Activated naive CD8-positive, alpha-beta T cell treated with anti-CD3 and anti-CD28 coated beads for 36 hours (primary cell): ENCODE measurements around the gene ANKRD44. TPM values are rescaled to one million over a fixed set of nuclear protein-coding genes. Genes with fewer than 3 reads are reported as not detected.

Experiments used
- DNase-seq: peaks from one replicate; pipeline ENCODE4 v3.0.0; 2021
- H3K27ac Mint-ChIP-seq: one replicate; pipeline ENCODE4 v1.8.0; 2022; ENCODE audit warnings: mild to moderate bottlenecking, moderate library complexity, mixed read lengths
- H3K27me3 Mint-ChIP-seq: one replicate; pipeline ENCODE4 v1.8.0; 2022; ENCODE audit warnings: mild to moderate bottlenecking, mixed read lengths
- H3K36me3 Mint-ChIP-seq: one replicate; pipeline ENCODE4 v1.8.0; 2021; ENCODE audit warnings: mild to moderate bottlenecking, mixed read lengths
- H3K4me1 Mint-ChIP-seq: one replicate; pipeline ENCODE4 v1.8.0; 2021; ENCODE audit warnings: mixed read lengths
- H3K4me3 Mint-ChIP-seq: one replicate; pipeline ENCODE4 v1.8.0; 2022; ENCODE audit warnings: mild to moderate bottlenecking, moderate library complexity, mixed read lengths
- H3K9me3 Mint-ChIP-seq: one replicate; pipeline ENCODE4 v1.8.0; 2022; ENCODE audit warnings: mixed read lengths
- total RNA-seq, 2 experiments: library from RNA; stranded (reverse); gene quantifications; one replicate each; pipeline ENCODE4 v1.2.3, GENCODE V29; 2021

Gene ANKRD44
- total RNA-seq, 2 experiments from 2014 or later: 118 to 121 TPM

- H3K27ac Mint-ChIP-seq: peak overlapping the region; percentile 73
- peaks cover 77% of the 10 kb centered on the region for H3K4me1 Mint-ChIP-seq
- H3K27me3 Mint-ChIP-seq: no peaks in the 10 kb centered on the region
- no peak for DNase-seq
- peaks cover 2% of the 10 kb centered on the region for H3K9me3 Mint-ChIP-seq
- H3K36me3 Mint-ChIP-seq: peaks cover 28% of the 10 kb centered on the region
- peak overlapping the region; percentile 49 for H3K4me3 Mint-ChIP-seq
Measured at GRCh38 chr2:197191177-197191939, 119.2 kb downstream of the ANKRD44 start.

- H3K36me3 Mint-ChIP-seq: peaks cover 40% of the 10 kb centered on the region
- no peak for DNase-seq
- H3K27me3 Mint-ChIP-seq: no peaks in the 10 kb centered on the region
- peaks cover 2% of the 10 kb centered on the region for H3K9me3 Mint-ChIP-seq
- H3K27ac Mint-ChIP-seq: no peak overlapping the region
- H3K4me1 Mint-ChIP-seq: peaks cover 77% of the 10 kb centered on the region
- no peak overlapping the region for H3K4me3 Mint-ChIP-seq
Measured at GRCh38 chr2:197190100-197190432, 120.5 kb downstream of the ANKRD44 start.

GRCh38 chr2:197189426-197190099 lies 121.0 kb downstream of the ANKRD44 start:
- no peak for DNase-seq
- peaks cover 40% of the 10 kb centered on the region for H3K36me3 Mint-ChIP-seq
- no peaks in the 10 kb centered on the region for H3K9me3 Mint-ChIP-seq
- H3K4me3 Mint-ChIP-seq: peak overlapping the region; percentile 20
- H3K27me3 Mint-ChIP-seq: no peaks in the 10 kb centered on the region
- peaks cover 74% of the 10 kb centered on the region for H3K4me1 Mint-ChIP-seq
- peak overlapping the region; percentile 72 for H3K27ac Mint-ChIP-seq

- H3K4me3 Mint-ChIP-seq: no peak overlapping the region
- peak overlapping the region; percentile 22 for H3K27ac Mint-ChIP-seq
- H3K4me1 Mint-ChIP-seq: peaks cover 72% of the 10 kb centered on the region
- H3K36me3 Mint-ChIP-seq: peaks cover 68% of the 10 kb centered on the region
- H3K27me3 Mint-ChIP-seq: no peaks in the 10 kb centered on the region
- no peak for DNase-seq
- H3K9me3 Mint-ChIP-seq: no peaks in the 10 kb centered on the region
Measured at GRCh38 chr2:197185676-197186075, 124.9 kb downstream of the ANKRD44 start.

GRCh38 chr2:197184959-197185586 lies 125.5 kb downstream of the ANKRD44 start:
- no peak for DNase-seq
- Mint-ChIP-seq H3K4me1 (peaks cover 72% of the 10 kb centered on the region), H3K9me3 (no peaks in the 10 kb centered on the region), H3K4me3 (no peak overlapping the region), H3K36me3 (peaks cover 71% of the 10 kb centered on the region), H3K27ac (peak overlapping the region; percentile 77), H3K27me3 (no peaks in the 10 kb centered on the region)

GRCh38 chr2:197183355-197183754 lies 127.2 kb downstream of the ANKRD44 start:
- H3K4me1 Mint-ChIP-seq: peaks cover 70% of the 10 kb centered on the region
- no peak for DNase-seq
- peaks cover 79% of the 10 kb centered on the region for H3K36me3 Mint-ChIP-seq
- no peaks in the 10 kb centered on the region for H3K27me3 Mint-ChIP-seq
- H3K27ac Mint-ChIP-seq: peak overlapping the region; percentile 21
- H3K4me3 Mint-ChIP-seq: no peak overlapping the region
- H3K9me3 Mint-ChIP-seq: no peaks in the 10 kb centered on the region

GRCh38 chr2:197182668-197183067 lies 127.9 kb downstream of the ANKRD44 start:
- no peak for DNase-seq
- H3K27me3 Mint-ChIP-seq: no peaks in the 10 kb centered on the region
- H3K27ac Mint-ChIP-seq: peak overlapping the region; percentile 4
- H3K36me3 Mint-ChIP-seq: peaks cover 73% of the 10 kb centered on the region
- H3K4me3 Mint-ChIP-seq: no peak overlapping the region
- H3K4me1 Mint-ChIP-seq: peaks cover 63% of the 10 kb centered on the region
- H3K9me3 Mint-ChIP-seq: no peaks in the 10 kb centered on the region

GRCh38 chr2:197181491-197181890 lies 129.1 kb downstream of the ANKRD44 start:
- Mint-ChIP-seq H3K4me1 (peaks cover 59% of the 10 kb centered on the region), H3K36me3 (peaks cover 67% of the 10 kb centered on the region), H3K9me3 (no peaks in the 10 kb centered on the region), H3K27me3 (no peaks in the 10 kb centered on the region), H3K27ac (peak overlapping the region; percentile 5), H3K4me3 (no peak overlapping the region)
- no peak for DNase-seq

GRCh38 chr2:197179744-197180498 lies 130.7 kb downstream of the ANKRD44 start:
- Mint-ChIP-seq H3K4me1 (peaks cover 59% of the 10 kb centered on the region), H3K27me3 (no peaks in the 10 kb centered on the region), H3K4me3 (no peak overlapping the region), H3K36me3 (peaks cover 60% of the 10 kb centered on the region), H3K9me3 (no peaks in the 10 kb centered on the region), H3K27ac (peak overlapping the region; percentile 67)
- DNase-seq: no peak

GRCh38 chr2:197176522-197176921 lies 134.1 kb downstream of the ANKRD44 start:
- no peaks in the 10 kb centered on the region for H3K9me3 Mint-ChIP-seq
- H3K27ac Mint-ChIP-seq: no peak overlapping the region
- peaks cover 50% of the 10 kb centered on the region for H3K4me1 Mint-ChIP-seq
- no peaks in the 10 kb centered on the region for H3K27me3 Mint-ChIP-seq
- peaks cover 42% of the 10 kb centered on the region for H3K36me3 Mint-ChIP-seq
- no peak for DNase-seq
- H3K4me3 Mint-ChIP-seq: no peak overlapping the region

GRCh38 chr2:197174539-197175094 lies 136.0 kb downstream of the ANKRD44 start:
- DNase-seq: no peak
- Mint-ChIP-seq H3K27ac (peak overlapping the region; percentile 4), H3K4me1 (peaks cover 54% of the 10 kb centered on the region), H3K27me3 (no peaks in the 10 kb centered on the region), H3K4me3 (no peak overlapping the region), H3K9me3 (no peaks in the 10 kb centered on the region), H3K36me3 (peaks cover 37% of the 10 kb centered on the region)

- peaks cover 38% of the 10 kb centered on the region for H3K36me3 Mint-ChIP-seq
- peaks cover 67% of the 10 kb centered on the region for H3K4me1 Mint-ChIP-seq
- H3K27ac Mint-ChIP-seq: no peak overlapping the region
Measured at GRCh38 chr2:197171582-197171981, 139.0 kb downstream of the ANKRD44 start.

GRCh38 chr2:197170208-197170607 lies 140.4 kb downstream of the ANKRD44 start:
- DNase-seq: no peak
- peak overlapping the region; percentile 16 for H3K27ac Mint-ChIP-seq
- H3K36me3 Mint-ChIP-seq: peaks cover 34% of the 10 kb centered on the region
- no peaks in the 10 kb centered on the region for H3K27me3 Mint-ChIP-seq
- H3K4me1 Mint-ChIP-seq: peaks cover 64% of the 10 kb centered on the region
- H3K4me3 Mint-ChIP-seq: no peak overlapping the region
- no peaks in the 10 kb centered on the region for H3K9me3 Mint-ChIP-seq

More at GRCh38 chr2:197171582-197171981, 139.0 kb downstream of the ANKRD44 start:
- no peak for DNase-seq
- Mint-ChIP-seq H3K4me3 (no peak overlapping the region), H3K27me3 (no peaks in the 10 kb centered on the region), H3K9me3 (no peaks in the 10 kb centered on the region)

GRCh38 chr2:197168705-197169104 lies 141.9 kb downstream of the ANKRD44 start:
- Mint-ChIP-seq H3K36me3 (peaks cover 36% of the 10 kb centered on the region), H3K4me3 (no peak overlapping the region), H3K27ac (peak overlapping the region; percentile 67), H3K27me3 (no peaks in the 10 kb centered on the region), H3K4me1 (peaks cover 62% of the 10 kb centered on the region), H3K9me3 (no peaks in the 10 kb centered on the region)
- DNase-seq: peak; percentile 61
